GM18873 (cell line): ENCODE measurements around the gene TK2.
"Not testable (repeated sequence)": the region's sequence is repeated elsewhere in the genome, so short reads cannot be mapped to it uniquely, and the experiment has no call there.

Experiments
- ATAC-seq: cut with Tn5 transposase; IDR thresholded peaks from one replicate; pipeline ENCODE4 v1.9.1; 2021; ENCODE audit warnings: mild to moderate bottlenecking, moderate library complexity, moderate number of reproducible peaks; ENCODE audit not compliant: unreplicated experiment, low FRiP score

TK2 gene

DNA sequence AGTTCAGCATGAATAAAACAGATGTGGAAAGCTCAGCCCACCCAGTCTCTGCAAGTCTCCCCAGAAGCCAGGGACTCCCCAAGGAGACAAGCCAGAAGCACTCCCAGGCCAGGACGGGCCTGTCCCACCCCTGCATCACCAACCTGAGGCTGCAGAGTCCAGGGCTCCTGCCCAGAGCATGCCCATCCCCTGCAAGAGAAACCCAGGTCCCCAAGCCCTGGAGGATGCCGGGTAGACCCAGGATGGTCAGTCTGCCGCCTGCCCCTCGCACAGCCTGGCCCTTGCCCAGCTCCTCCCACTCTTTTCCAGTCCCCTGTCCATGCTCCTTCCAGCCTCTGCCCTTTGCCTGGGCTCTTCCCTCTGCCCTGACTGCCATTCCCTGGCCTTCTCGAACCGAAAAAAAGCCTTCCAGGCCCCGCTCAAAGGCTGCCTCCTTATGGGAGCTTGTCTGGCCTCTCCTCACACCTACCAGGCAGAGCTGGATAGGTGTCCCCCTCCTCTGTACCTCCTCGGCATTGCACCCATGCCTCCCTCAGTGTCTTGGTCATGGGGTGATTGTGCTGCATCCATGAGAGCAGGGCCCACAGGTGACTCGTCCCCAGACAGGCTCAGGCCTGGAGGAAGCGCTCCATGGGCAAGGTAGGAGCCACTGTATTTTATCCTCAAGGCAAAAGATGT lies 78.1 kb downstream of the TK2 start:
- ATAC-seq = no peak

DNA sequence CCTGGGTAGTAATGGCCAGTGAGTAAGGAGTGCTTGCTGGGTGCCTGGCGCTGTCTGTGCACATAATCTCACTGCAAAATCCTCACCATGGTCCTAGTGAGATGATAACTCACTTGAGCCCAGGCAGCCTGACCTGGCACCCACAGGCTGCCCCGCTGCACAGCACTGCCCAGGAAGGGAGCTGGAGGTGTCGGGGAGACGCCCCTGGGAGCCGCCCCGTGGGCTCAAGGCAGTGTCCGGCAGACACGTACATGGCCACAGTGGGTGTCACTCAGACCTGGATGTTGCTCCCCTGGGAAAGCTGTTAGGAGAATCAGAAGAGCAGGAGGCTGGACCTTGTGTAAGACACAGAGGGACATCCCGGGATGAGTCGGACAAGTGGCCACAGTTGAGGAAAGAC lies 78.7 kb downstream of the TK2 start:
- no peak for ATAC-seq

DNA sequence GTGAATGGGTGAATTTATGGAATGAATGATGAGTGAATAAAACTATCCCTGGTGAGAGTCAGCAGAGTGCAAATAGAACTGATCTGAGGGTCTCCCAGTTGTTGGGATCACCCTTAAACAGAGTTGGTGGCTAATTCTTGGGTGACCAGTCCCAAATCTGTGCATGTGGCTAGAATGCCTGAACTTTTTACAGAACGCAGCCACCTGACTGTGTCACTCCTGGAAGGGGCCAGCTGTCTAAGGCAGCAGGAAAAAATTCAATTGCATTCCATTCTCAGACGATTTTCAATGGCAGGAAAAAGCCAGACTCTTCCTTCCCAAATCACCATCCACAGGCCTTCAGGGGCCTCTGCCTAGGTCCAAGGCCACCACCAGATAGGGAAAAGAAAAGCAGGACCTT lies 79.4 kb downstream of the TK2 start:
- ATAC-seq = no peak

DNA sequence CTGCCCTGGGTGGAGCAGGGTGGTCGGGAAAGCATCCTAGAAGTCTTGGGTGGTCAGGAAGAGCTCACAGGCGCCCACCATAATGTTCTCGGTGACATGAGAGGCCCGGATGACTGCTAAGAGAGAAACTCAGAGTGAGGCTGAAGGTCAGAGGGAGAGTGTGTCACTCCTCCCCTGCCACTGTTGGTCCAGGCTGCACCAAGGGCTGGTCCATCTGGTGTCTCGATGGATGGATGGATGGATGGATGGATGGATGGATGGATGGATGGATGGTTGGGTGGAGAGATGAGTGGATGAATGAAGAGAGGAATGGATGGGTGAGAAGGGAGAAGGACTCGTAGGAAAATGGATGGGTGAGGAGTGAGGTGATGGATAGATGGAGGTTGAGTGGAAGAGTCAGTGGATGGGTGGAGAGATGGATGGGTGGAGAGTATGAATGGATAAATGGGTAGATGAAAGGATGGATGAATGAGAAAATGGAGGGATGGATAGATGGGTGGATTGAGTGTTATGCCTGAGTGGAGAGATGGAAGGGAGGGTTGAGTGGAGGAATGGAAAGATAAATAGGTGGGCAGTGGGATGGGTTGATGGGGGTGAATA lies 79.9 kb downstream of the TK2 start:
- no peak for ATAC-seq

DNA sequence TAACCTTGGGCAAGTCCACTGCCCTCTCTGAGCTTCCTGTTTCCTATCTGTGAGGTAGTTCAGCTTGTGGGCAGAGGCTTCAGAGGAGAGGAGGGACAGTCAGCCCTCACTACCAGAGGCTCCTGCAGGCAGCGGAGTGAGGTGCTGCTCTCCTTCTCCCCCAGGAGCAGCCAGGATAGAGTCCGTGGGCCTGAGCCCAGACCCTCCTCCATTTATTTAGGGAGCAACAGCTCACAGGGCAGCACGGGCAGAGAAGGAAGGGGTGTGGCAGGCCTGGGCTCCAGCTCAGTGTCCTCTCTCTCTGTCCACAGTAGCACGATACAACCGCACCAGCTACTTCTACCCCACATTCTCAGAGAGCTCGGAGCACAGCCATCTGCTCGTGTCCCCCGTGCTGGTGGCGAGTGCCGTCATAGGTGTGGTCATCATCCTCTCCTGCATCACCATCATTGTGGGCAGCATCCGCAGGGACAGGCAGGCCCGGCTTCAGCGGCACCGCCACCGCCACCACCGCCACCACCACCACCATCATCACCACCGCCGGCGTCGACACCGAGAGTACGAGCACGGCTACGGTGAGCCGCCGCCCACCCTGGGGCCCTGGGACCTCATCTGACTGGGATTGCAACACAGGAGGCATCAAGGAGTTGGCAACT lies 80.5 kb downstream of the TK2 start:
- no peak for ATAC-seq

DNA sequence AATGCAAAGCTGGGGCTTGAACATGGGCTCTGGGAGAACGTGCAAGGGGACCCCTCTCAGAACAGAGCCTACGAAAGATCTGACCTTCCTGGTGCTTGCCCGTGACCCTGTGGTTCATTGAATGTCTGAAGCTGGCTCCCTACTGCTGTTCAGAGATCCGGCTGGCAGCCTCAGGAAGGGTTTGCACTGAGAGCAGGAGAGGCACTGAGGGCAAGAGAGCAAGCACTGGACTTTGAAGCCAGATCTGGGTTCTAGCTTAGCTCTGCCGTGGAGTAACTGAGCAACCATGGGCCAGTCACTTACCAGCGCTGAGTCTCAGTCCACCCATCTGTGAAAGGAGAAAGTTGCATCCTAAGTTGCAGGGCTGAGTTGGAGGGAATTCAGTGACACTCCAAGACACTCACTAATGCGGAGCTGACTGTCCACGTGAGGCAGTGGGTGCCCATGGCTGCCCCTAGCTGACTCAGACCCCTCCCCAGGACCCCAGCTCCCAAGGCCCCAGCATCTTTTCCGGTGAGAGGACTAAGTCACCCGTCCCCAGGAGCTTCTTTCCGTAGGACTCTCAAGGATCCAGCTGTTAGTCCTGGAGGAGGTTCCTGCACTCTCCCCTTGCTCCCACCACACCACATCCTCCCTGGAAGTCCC lies 81.5 kb downstream of the TK2 start:
- ATAC-seq = no peak

DNA sequence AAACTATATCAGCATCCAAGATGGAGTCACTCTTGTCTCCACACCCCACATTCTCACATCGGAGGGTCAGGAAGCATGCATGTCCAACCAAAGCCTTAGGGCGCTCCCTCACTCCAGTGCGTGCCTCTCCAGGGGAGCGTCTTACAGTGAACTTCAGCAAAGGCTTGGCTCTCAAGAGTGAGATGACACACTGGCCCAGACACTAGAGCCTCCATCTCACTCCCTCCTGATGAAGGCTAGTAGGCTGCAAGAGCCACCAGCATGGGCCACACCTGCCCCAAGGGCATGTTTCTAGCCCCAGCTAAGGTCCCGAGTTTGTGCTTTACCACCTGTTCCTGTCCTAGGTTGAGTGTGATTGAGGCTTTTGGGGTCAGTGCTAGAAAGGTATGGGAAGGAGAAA lies 82.3 kb downstream of the TK2 start:
- ATAC-seq = no peak

DNA sequence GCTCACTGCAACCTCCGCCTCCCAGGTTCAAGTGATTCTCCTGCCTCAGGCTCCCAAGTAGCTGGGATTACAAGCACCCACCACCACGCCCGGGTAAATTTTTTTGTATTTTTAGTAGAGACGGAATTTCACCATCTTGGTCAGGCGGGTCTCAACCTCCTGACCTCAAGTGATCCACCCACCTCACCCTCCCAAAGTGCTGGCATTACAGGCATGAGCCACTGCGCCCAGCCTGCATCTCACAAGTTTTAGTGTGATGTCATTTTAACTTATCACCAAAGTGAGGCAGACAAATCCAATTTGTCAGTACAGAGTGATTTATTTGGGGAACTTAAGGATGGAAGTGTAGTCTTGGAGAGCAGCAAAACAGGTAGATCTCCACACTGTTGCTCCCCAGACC lies 83.3 kb downstream of the TK2 start:
- ATAC-seq = not testable (repeated sequence)

DNA sequence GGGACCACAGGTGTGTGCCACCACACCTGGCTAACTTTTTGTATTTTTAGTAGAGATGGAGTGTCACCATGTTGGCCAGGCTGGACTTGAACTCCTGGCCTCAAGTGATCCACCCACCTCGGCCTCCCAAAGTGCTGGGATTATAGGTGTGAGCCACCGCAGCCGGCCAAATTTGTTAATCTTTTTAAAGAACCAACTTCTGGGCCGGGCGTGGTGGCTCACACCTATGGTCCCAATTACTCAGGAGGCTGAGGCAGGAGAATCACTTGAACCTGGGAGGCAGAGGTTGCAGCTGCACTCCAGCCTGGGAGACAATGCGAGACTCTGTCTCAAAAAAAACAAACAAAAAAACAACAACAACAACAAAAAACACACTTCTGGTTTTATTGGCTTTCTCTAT lies 84.0 kb downstream of the TK2 start:
- not testable (repeated sequence) for ATAC-seq

DNA sequence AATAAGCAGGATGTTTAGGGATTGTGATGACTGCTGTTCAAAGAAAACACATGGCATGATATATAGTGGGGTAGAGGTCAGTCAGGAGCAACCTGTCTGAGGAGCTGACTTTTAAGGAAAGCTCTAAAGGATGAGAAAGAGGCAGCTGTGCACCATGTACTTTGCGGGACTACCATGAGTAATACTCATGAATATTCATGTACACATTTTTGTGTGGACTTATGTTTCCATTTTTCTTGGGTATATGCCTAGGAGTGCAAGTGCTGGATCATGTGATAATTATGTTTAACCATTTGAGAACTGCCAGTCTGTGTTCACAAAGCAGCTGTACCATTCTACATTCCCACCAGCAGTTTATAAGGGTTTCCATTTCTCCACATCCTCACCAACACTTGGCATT lies 87.0 kb downstream of the TK2 start:
- ATAC-seq = no peak

DNA sequence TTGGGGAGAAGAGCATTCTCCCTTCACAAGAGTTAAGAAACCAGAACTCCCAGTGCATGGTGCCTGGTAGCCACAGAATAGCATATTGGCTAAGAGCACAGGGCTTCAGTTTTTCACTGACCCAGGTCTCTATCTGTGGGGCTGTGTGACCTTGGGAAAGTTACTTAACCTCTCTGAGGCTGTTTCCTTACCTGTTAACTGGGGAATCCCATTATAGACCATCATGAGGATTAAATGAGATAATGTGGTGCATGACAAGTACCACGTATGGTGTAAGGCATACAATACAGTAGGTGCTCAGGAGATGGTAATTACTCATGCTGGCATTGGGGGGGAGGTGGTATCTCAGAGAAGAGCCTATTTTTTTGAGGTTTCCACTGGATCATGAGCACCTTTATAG lies 89.2 kb downstream of the TK2 start:
- no peak for ATAC-seq

DNA sequence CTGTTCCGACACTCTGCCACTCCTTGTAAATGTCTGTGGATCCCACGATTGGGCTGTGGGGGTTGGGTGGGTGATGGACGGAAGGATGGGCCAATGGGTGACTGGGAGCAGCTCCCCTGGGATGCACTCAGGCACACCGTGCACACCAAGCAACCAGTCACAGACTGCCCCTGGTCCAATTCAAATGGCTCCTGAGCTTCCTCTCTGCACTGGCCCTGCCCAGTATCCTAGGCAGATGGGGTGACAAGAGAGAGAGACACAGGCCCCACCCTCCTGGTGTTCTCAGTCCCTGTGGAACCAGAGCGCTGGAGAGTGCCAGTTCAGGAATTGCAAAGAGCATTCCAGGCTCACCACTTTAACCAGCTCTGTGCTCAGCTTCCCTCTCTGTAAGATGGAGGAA lies 90.0 kb downstream of the TK2 start:
- no peak for ATAC-seq

DNA sequence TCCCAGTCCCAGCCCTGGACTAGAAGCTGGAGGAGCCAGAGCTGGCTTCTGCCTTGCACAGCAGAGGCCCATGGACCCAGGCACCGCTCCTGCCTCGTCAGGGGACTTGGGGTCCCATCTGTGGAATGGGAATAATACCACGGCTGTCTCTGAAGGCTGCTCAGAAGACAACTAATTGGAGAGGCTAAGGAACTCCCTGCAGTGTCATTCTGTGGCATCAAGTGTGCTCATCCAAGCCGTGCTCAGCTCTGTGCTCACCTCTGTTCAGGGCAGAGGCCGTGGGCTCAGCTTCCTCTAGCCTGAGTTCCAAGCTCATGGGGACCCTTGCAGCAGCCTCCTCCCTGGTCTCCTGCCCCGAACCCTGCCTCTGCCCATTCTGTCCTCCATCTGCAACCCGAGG lies 91.1 kb downstream of the TK2 start:
- ATAC-seq = no peak

DNA sequence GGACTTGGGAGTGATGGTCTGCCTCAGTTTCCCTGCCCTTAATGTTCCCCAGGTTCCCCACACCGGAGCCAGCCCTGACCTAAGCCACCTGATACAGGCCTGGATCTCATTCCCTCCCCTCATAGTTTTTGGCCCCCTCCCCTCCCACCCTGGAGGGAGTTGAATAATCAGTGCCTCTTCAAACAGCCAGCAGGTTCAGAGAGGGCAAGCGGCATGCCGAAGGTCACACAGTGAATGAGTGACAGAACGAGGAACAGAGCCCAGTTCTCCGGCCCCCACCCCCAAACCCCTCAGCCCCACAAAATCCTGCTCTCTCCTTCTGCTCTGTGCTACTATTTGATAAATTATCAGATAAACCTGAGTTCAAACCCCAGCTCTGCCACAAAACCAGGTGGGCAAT lies 91.6 kb downstream of the TK2 start:
- no peak for ATAC-seq
